ENCODE measurements around the gene SF3B6. TPM values are rescaled to one million over a fixed set of nuclear protein-coding genes. Genes with fewer than 3 reads are reported as not detected.

SF3B6 gene
- total RNA-seq, 1 experiment from 2014 or later, result 132 TPM

DNA sequence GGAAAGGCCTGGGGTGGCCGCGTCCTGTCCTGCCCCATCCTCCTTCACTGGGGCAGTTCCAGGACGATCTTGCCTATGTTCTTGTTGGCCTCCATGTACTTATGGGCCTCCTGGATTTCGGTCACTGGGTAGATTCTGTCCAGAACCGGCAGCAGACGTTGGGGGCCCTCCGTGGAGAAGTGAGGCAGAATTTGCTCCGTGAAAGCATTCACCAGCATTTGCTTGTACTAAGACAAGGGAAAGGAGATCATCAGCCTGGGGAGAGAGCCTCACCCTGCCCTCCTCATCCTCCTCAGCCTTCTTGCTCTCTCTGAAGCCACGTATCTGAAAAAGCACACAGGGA, 1.4 kb upstream of the SF3B6 start:
- Histone ChIP-seq H3K4me1 (ENCODE audit: insufficient read depth, low read length) (peaks cover 3% of the 10 kb centered on the region; the same call in 1 of the 2 replicates), H2BK20ac (ENCODE audit: low read depth, low read length, poor library complexity, severe bottlenecking) (no peak overlapping the region), H3K14ac (ENCODE audit: insufficient read depth, low read length) (no peak overlapping the region), H2AFZ (ENCODE audit: low read length) (no peak overlapping the region), H3K4ac (ENCODE audit: low read depth, low read length) (no peak overlapping the region), H3K79me1 (ENCODE audit: insufficient read depth, low read depth, low read length, poor library complexity, severe bottlenecking) (no peaks in the 10 kb centered on the region), H4K8ac (replicated peaks; ENCODE audit: insufficient read length, low read depth, low read length) (no peak overlapping the region), H3K9me3 (ENCODE audit: control insufficient read depth, low read depth, low read length) (no peaks in the 10 kb centered on the region), H4K5ac (ENCODE audit: insufficient read length, low read depth, low read length) (no peak overlapping the region), H3K9ac (ENCODE audit: extremely low read depth, insufficient read length, low read length) (peak overlapping the region; percentile 50), H3K18ac (ENCODE audit: insufficient read length, low read depth, low read length) (no peak overlapping the region), H4K91ac (ENCODE audit: insufficient read length, low read depth, low read length) (no peak overlapping the region), H2BK12ac (ENCODE audit: insufficient read length, low read depth, low read length) (no peak overlapping the region), H2BK120ac (ENCODE audit: low read depth, low read length, poor library complexity, severe bottlenecking) (no peak overlapping the region), H2BK15ac (ENCODE audit: low read depth, low read length) (no peak overlapping the region), H3K4me2 (ENCODE audit: insufficient read depth, insufficient read length, low read length) (peak overlapping the region; percentile 74), H2AK5ac (ENCODE audit: insufficient read length, low read length) (no peak overlapping the region), H3T11ph (ENCODE audit: low read length) (no peak overlapping the region), H3K23ac (ENCODE audit: insufficient read length, low read depth, low read length) (no peak overlapping the region), H4K20me1 (ENCODE audit: control insufficient read depth, insufficient read depth, insufficient read length) (no peaks in the 10 kb centered on the region), H3K56ac (ENCODE audit: insufficient read length, low read depth, low read length) (no peak overlapping the region), H2BK5ac (ENCODE audit: insufficient read length, low read length) (no peak overlapping the region), H3K27ac (ENCODE audit: insufficient read length, low read depth, low read length) (no peak overlapping the region), H3K79me2 (ENCODE audit: insufficient read depth, low read length) (no peaks in the 10 kb centered on the region; the same call in 1 of the 2 replicates), H3K27me3 (ENCODE audit: insufficient read depth, low read length) (no peaks in the 10 kb centered on the region), H3K23me2 (ENCODE audit: insufficient read length, low read depth, low read length, poor library complexity, severe bottlenecking) (peaks cover 11% of the 10 kb centered on the region)
- peaks cover 21 to 54% (median 52%) of the 10 kb centered on the region in 3 experiments for H3K36me3 Mint-ChIP-seq (ENCODE audit: insufficient read depth in 1 of 3, low read depth in 3 of 3)
- peaks cover 17 to 19% of the 10 kb centered on the region in 2 experiments for H3K4me1 Mint-ChIP-seq
- TF ChIP-seq, protein P1, sequence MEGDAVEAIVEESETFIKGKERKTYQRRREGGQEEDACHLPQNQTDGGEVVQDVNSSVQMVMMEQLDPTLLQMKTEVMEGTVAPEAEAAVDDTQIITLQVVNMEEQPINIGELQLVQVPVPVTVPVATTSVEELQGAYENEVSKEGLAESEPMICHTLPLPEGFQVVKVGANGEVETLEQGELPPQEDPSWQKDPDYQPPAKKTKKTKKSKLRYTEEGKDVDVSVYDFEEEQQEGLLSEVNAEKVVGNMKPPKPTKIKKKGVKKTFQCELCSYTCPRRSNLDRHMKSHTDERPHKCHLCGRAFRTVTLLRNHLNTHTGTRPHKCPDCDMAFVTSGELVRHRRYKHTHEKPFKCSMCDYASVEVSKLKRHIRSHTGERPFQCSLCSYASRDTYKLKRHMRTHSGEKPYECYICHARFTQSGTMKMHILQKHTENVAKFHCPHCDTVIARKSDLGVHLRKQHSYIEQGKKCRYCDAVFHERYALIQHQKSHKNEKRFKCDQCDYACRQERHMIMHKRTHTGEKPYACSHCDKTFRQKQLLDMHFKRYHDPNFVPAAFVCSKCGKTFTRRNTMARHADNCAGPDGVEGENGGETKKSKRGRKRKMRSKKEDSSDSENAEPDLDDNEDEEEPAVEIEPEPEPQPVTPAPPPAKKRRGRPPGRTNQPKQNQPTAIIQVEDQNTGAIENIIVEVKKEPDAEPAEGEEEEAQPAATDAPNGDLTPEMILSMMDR (conservative IDR thresholded peaks at IDR 0.05), result no peak
- H3K27ac Mint-ChIP-seq, result peak overlapping the region; percentile 31 to 91 (median 90); a peak in 4 of 7 replicates
- DNase-seq, result no peak
- peak overlapping the region; percentile 77 to 97 for H3K4me3 Mint-ChIP-seq
- H3K27me3 Mint-ChIP-seq (ENCODE audit: low read depth), result no peaks in the 10 kb centered on the region
- no CpG with 5 or more reads among the region's 9 CpGs for WGBS (ENCODE audit: extremely low coverage, insufficient read length, low lambda C conversion rate)
- H3K9me3 Mint-ChIP-seq, result no peaks in the 10 kb centered on the region
